HG03571 (cell line): ENCODE measurements around the gene EPHA6.
A peak's percentile ranks its signal among the peaks of the same experiment; 100 is the strongest.

Experiments
- ATAC-seq: cut with Tn5 transposase; IDR thresholded peaks from one replicate; pipeline ENCODE4 v1.9.1; 2021; ENCODE audit not compliant: unreplicated experiment

Gene EPHA6

DNA sequence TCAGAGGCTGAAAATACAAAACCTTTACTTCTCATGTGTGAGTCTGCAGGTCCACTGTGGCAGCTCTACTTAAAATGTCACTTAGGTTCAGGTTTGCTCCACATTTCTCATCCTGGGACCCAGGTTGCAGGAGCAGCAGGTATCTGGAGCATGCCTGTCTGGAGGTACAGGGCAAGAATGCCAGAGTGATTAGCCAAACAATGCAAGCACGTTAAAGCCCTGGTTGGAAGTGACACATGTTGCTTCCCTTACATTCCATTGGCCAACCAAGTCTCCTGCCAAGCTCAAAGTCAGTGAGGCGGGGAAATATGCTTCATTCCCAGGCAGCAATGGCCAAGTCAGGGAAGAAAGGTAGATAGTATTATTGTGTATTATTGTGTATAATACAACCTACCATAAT, 873.3 kb downstream of the EPHA6 start:
- ATAC-seq = no peak

GRCh38 chr3:97689111-97689510, 874.7 kb downstream of the EPHA6 start:
- ATAC-seq = no peak

GRCh38 chr3:97689962-97690361, 875.6 kb downstream of the EPHA6 start:
- ATAC-seq = no peak

DNA sequence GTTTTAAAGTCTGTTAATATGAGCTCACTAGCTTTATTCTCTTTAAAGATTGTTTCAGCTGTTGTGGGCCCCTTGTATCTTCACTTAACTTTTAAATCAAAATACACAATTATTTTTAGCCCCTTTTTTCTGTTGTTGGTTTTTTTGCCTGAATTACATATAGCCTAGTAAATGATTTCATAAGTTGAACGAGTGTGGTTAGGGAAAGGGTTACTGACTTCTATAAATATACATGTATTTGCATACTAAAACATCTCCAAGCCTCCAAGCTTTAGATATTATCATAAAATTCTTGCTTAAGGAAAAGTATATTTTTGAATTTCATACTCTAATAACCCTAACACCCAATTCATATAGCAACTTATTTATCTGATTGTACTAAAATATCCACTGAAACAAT, 877.0 kb downstream of the EPHA6 start:
- ATAC-seq = no peak

GRCh38 chr3:97692389-97692788, 878.0 kb downstream of the EPHA6 start:
- ATAC-seq = no peak

DNA sequence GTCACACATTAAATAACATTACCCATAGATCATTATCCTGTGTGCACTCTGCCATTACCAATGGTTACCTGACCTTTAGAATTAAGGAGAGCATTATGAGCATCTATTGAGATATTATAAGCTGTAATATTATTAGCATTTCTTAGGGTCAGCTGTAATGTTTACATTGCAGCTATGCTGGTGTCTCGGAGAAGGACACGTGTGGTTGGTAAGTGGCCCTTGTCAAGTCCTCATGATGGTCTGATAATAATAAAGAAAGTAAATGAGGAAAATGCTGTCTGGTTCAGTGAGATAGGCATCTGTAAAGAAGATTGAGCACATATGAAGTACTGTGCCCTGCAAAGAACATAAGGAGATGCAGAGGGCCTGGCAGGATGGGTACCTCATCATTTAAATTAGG, 878.4 kb downstream of the EPHA6 start:
- ATAC-seq = no peak

DNA sequence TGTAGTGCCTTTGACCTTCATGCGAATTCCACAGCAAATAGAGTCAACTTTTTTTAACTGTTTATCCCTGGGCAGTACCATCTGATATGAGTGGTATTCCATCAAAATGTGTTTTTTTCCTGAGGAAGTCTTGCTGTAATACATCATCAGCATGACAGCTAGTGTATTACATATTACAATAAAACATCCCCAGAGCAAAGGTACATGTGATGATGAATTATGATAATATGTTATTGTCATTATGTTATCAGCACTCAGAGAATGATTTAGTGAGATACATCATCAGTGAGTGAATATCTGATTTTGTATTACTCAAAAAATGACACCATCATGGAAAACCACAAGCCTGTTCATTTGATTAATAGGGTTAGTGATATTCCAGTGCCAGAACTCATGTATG, 880.5 kb downstream of the EPHA6 start:
- no peak for ATAC-seq

DNA sequence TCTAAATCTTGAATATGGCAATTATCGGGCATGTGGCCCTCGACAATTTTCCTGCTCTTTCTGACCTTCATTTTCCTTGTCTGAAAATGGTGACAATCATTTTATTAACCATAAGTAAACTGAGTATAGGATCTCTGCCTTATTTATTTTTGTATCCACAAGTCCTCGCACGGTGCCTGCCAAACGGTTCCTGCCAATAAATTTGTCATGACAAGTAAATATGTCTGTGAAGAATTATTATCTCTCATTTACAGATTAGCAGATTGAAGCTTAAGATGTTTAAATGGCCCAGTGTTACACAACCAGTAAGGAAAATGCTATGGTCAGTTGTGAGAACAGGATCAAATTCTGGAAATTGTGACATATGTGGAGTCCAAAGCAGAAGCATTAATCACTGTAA, 884.3 kb downstream of the EPHA6 start:
- ATAC-seq = no peak

- no peak for ATAC-seq
Observed at GRCh38 chr3:97699889-97700288, 885.5 kb downstream of the EPHA6 start.

GRCh38 chr3:97705764-97706163, 891.4 kb downstream of the EPHA6 start:
- no peak for ATAC-seq

- ATAC-seq = no peak
Observed at GRCh38 chr3:97706226-97706625, 891.8 kb downstream of the EPHA6 start.

- no peak for ATAC-seq
Observed at GRCh38 chr3:97711654-97712053, 897.3 kb downstream of the EPHA6 start.

- no peak for ATAC-seq
Observed at GRCh38 chr3:97712919-97713318, 898.5 kb downstream of the EPHA6 start.

- ATAC-seq = no peak
Observed at GRCh38 chr3:97713634-97714033, 899.2 kb downstream of the EPHA6 start.

DNA sequence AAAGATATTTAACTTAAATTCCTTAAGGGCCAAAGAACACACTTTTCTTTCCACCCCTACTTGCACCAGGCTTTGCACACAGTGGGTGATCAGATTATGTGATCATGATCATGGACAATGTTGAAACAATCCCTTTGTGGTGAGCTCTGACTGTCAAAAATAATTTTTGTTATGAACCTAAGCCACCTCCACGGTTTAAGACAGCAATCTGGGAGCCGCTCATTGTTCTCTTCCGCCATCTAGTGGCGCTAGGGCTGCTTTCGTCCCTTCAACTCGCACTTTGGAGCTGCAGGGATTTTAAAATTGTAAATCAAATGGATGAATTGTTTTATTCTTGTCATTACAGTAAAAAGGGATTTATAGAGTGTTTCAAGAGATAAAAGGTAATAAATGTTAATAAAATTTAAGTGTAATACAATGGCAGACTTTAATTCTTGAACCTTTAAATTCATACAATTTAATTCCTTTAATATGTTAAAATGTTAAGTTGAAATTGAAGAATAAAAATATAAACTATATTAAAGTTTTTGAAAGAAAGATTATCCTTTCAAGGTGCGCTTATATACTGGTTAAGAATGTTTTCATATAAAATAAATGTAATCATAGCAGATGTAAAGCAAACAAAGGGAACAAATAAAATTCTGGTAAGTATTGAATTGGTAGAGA, 904.9 kb downstream of the EPHA6 start:
- ATAC-seq = peak; percentile 76

GRCh38 chr3:97720417-97720816, 906.0 kb downstream of the EPHA6 start:
- no peak for ATAC-seq

DNA sequence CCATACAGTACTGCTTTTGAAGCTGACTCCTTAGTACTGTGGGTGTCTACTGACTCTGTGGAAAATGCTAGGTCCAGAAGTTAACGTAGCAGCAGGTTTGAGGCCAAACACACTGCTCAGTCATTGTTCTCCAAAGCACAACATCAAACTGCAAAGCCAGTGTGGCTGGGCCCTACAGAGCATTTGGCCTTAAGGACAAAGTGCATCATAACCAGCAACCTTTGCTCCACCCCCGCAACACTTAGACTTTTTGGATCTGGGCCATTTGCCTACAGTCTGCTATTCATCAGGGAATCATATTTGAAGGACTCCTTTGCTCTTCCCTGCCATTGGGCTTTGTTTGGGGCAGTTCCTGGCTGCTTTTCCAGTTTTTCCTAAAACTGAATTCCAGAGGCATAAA, 907.1 kb downstream of the EPHA6 start:
- no peak for ATAC-seq

DNA sequence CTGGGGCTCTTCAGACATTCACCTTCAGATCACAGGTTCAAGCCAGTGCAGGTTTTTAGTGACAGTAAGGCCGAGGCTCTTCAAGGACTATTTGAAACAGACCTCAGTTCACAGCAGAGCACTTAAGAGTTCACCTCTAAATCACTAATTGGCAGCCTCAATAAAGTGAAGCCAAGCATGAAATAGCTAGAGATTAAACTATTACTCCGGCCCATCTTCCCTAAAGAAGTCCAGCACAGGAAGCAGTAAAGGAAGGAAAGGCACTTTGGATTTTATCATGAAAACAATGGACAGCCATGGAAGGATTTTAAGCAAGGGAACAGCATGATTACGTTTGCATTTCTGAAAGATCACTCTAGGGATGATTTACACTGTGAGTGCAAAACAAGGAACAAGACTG, 922.5 kb downstream of the EPHA6 start:
- ATAC-seq = no peak

DNA sequence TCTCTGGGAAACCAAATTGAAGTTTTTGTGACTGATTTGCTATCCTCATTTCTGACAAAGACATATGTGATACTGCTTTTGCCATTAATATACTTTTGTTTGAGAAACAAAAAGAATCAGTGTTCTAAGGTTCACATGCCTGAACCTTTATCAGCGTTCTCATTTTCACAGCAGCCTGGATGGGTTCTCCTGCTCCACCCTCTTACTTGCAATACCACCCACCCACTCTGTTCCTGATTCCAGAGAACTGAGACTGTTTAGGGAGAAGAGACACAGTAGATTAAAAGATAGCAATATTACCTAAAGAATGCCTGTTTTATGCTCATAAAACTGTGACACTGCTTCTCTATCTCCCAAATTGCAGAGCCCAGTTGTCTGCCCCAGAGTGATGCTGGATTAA, 924.4 kb downstream of the EPHA6 start:
- no peak for ATAC-seq

DNA sequence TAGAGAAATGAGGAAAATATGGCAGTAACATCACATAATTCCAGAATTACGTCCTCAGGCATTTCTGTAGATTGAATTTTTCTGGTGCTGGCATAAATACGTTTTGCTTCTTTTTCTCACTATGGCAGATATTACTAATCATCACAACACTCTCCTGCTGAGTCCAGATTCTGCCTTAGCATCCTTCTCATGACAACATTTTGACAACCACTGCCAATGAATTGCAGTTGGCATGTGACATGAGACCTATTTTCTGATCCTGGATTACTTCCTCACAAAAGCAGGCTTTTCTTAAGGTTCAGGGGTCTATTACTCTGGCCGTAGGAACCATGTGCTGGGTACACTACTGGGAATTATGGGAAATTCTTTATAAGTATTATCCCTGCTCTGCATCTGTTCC, 927.6 kb downstream of the EPHA6 start:
- ATAC-seq = no peak

DNA sequence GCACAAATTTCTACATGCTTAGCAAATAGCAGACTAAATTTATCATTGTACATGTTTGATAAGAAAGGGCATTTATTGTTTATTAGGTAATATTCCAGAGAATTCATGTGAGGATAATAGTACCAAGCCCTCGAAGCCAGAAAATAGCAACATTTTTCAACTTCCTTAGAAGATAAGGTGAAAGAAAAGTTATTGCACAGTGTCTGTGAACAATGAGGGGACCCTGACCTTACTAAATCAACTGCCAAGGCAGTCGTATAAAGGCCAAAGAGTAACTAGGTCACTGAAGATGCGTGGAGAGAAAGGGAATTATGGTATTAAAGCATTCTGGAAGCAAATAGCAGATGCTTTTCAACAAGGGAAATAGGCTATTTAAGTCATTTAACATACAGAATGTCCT, 929.9 kb downstream of the EPHA6 start:
- ATAC-seq = no peak

DNA sequence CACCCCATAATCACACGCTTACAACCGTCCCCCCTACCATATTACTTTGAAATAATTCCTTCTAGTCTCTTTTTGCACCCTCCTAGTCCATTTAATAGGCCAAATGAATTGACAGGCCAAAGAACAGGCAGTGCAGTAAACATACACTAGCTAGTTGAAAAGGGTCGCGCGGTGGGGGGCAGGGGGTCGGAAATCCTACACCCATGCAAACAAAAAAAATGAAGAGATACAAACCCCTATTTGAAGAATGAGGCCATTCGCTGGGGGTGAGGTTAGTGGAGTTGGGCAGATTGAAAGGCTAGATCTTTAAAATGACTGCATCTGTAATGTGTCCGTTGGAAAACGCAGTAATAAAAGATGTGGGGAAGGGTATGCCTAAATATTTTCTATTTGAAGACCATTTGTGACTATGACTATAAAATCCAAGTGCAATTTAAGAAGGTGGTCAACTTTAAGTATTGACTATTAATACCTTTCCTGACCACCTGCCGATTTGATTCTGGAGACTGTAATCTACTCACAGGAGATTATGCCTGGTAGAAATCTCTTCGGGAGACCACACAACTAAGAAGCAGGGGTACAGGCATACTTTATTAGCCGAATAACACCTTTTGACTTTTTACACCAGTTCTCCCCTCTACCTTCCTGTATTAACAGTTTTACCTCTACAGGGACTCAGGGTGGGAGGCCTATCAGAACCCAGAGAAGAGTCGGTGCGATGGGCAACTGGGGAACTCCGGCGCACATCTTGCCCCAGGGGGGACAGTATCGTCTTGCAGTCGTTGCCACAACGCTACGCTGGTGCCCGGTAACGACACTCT, 949.4 kb downstream of the EPHA6 start:
- ATAC-seq = no peak
